GM23338 (cell line): ENCODE results near the gene ENTPD7. TPM values are rescaled to one million over a fixed set of nuclear protein-coding genes. Genes with fewer than 3 reads are reported as not detected.

Source experiments
- ATAC-seq: fragments of 200-7000 bp; cut with Tn5 transposase; 3 replicates; pipeline ENCODE4 v1.9.1; 2020
- DNase-seq: peaks from one replicate; pipeline ENCODE4 v3.0.0-alpha.2; 2015; ENCODE audit warnings: low spot score
- H2AFZ ChIP-seq: fragments of 200-600 bp; sonication (generic); 2 replicates; pipeline ENCODE4 v1.8.0; 2016; ENCODE audit warnings: antibody characterized with exemption, mild to moderate bottlenecking, moderate library complexity
- H3F3A ChIP-seq: fragments of 200-600 bp; sonication (generic); replicated peaks from 2 replicates; pipeline ENCODE4 v1.8.0; 2017; ENCODE audit warnings: antibody characterized with exemption, mixed run types, low read depth
- H3K27ac ChIP-seq: fragments of 200-600 bp; sonication (generic); 2 replicates; pipeline ENCODE4 v1.6.1; 2016; ENCODE audit warnings: low read depth
- H3K27me3 ChIP-seq: fragments of 200-600 bp; sonication (generic); 2 replicates; pipeline ENCODE4 v1.8.0; 2016; ENCODE audit warnings: mild to moderate bottlenecking, mixed run types, moderate library complexity; ENCODE audit not compliant: insufficient read depth
- H3K36me3 ChIP-seq: fragments of 200-600 bp; sonication (generic); 2 replicates; pipeline ENCODE4 v1.8.0; 2016; ENCODE audit warnings: mild to moderate bottlenecking; ENCODE audit not compliant: insufficient read depth
- H3K4me1 ChIP-seq: fragments of 200-600 bp; sonication (generic); 2 replicates; pipeline ENCODE4 v1.8.0; 2016; ENCODE audit warnings: mild to moderate bottlenecking, moderate library complexity; ENCODE audit not compliant: insufficient read depth
- H3K4me2 ChIP-seq: fragments of 200-600 bp; sonication (generic); 2 replicates; pipeline ENCODE4 v1.7.1; 2017; ENCODE audit warnings: mixed run types
- H3K4me3 ChIP-seq: fragments of 200-600 bp; sonication (generic); 2 replicates; pipeline ENCODE4 v1.6.1; 2016; ENCODE audit warnings: mixed run types
- H3K79me2 ChIP-seq: fragments of 200-600 bp; sonication (generic); replicated peaks from 2 replicates; pipeline ENCODE4 v1.8.0; 2017; ENCODE audit warnings: mild to moderate bottlenecking; ENCODE audit not compliant: insufficient read depth
- H3K9me2 ChIP-seq: fragments of 200-600 bp; sonication (generic); 2 replicates; pipeline ENCODE4 v1.8.0; 2017; ENCODE audit not compliant: insufficient read depth
- H4K20me1 ChIP-seq: fragments of 200-600 bp; sonication (generic); replicated peaks from 2 replicates; pipeline ENCODE4 v1.8.0; 2017; ENCODE audit warnings: mild to moderate bottlenecking; ENCODE audit not compliant: insufficient read depth
- H3K27ac Mint-ChIP-seq: 2 replicates; pipeline ENCODE4 v1.8.0; 2020; ENCODE audit warnings: inconsistent platforms, mild to moderate bottlenecking, moderate library complexity, mixed read lengths
- H3K27me3 Mint-ChIP-seq: 3 replicates; pipeline ENCODE4 v1.8.0; 2022; ENCODE audit warnings: low read depth, mild to moderate bottlenecking, moderate library complexity, mixed read lengths, inconsistent platforms; ENCODE audit not compliant: insufficient read depth, poor library complexity
- H3K36me3 Mint-ChIP-seq: 3 replicates; pipeline ENCODE4 v1.8.0; 2021; ENCODE audit warnings: low read depth, mild to moderate bottlenecking, inconsistent platforms, moderate library complexity, mixed read lengths
- H3K4me1 Mint-ChIP-seq: 3 replicates; pipeline ENCODE4 v1.8.0; 2020; ENCODE audit warnings: mild to moderate bottlenecking, inconsistent platforms, mixed read lengths
- H3K4me3 Mint-ChIP-seq: 3 replicates; pipeline ENCODE4 v1.8.0; 2021; ENCODE audit warnings: moderate library complexity, mild to moderate bottlenecking, inconsistent platforms, mixed read lengths
- H3K9me3 Mint-ChIP-seq: 3 replicates; pipeline ENCODE4 v1.8.0; 2020; ENCODE audit warnings: moderate library complexity, mild to moderate bottlenecking, inconsistent platforms, mixed read lengths
- CTCF ChIP-seq, 2 experiments: fragments of 200-600 bp in 1 of 2; sonication (generic) in 1 of 2; conservative IDR thresholded peaks; 2 replicates each; pipeline versions ENCODE4 v1.5.1 to v1.6.1; 2016 to 2017; ENCODE audit warnings: antibody characterized with exemption in 2 of 2, low read depth in 2 of 2, mild to moderate bottlenecking in 2 of 2, moderate library complexity in 1 of 2
- POLR2AphosphoS5 ChIP-seq: IDR thresholded peaks from 2 replicates; pipeline ENCODE4 v1.6.1; 2016; ENCODE audit warnings: antibody characterized with exemption, low read depth
- REST ChIP-seq: IDR thresholded peaks from one replicate; pipeline ENCODE4 v1.6.1; 2018; ENCODE audit warnings: antibody characterized with exemption; ENCODE audit not compliant: unreplicated experiment
- polyA plus RNA-seq: library from polyadenylated mRNA; unstranded; fragments of >200 nt; fragmentation: Nextera tagmentation; extraction: Ambion mirVana; gene quantifications from 2 replicates; pipeline ENCODE4 v1.2.1, GENCODE V29; 2016
- total RNA-seq: library from RNA; depleted of rRNA; stranded (reverse); fragments of >200 nt; shearing (Covaris generic); gene quantifications from 2 replicates; pipeline ENCODE4 v1.2.3, GENCODE V29; 2014
- TF ChIP-seq, protein P1 (sequence below): fragments of 250-450 bp; sonication (Bioruptor Pico); IDR thresholded peaks from 2 replicates; pipeline ENCODE4 v1.5.0; 2020; ENCODE audit warnings: mild to moderate bottlenecking, moderate library complexity

ENTPD7 gene
- total and polyA plus RNA-seq, 2 experiments from 2014 or later = 1.7 to 12.6 TPM

DNA sequence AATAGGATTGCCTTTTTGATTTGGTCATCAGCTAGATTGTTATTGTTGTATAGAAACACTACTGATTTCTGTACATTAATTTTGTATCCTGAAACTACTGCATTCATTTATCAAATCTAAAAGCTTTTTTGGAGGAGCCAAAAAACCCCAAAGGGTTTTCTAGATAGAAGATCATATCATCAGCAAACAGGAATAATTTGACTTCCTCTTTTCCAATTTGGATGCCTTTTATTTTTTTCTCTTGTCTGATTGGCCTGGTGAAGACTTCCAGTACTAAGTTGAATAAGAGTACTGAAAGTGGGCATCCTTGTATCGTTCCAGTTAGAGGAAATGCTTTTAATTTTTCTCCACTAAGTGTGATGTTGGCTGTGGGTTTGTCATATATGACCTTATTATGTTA lies 10.6 kb upstream of the ENTPD7 start (continued):
- TF ChIP-seq, protein P1, sequence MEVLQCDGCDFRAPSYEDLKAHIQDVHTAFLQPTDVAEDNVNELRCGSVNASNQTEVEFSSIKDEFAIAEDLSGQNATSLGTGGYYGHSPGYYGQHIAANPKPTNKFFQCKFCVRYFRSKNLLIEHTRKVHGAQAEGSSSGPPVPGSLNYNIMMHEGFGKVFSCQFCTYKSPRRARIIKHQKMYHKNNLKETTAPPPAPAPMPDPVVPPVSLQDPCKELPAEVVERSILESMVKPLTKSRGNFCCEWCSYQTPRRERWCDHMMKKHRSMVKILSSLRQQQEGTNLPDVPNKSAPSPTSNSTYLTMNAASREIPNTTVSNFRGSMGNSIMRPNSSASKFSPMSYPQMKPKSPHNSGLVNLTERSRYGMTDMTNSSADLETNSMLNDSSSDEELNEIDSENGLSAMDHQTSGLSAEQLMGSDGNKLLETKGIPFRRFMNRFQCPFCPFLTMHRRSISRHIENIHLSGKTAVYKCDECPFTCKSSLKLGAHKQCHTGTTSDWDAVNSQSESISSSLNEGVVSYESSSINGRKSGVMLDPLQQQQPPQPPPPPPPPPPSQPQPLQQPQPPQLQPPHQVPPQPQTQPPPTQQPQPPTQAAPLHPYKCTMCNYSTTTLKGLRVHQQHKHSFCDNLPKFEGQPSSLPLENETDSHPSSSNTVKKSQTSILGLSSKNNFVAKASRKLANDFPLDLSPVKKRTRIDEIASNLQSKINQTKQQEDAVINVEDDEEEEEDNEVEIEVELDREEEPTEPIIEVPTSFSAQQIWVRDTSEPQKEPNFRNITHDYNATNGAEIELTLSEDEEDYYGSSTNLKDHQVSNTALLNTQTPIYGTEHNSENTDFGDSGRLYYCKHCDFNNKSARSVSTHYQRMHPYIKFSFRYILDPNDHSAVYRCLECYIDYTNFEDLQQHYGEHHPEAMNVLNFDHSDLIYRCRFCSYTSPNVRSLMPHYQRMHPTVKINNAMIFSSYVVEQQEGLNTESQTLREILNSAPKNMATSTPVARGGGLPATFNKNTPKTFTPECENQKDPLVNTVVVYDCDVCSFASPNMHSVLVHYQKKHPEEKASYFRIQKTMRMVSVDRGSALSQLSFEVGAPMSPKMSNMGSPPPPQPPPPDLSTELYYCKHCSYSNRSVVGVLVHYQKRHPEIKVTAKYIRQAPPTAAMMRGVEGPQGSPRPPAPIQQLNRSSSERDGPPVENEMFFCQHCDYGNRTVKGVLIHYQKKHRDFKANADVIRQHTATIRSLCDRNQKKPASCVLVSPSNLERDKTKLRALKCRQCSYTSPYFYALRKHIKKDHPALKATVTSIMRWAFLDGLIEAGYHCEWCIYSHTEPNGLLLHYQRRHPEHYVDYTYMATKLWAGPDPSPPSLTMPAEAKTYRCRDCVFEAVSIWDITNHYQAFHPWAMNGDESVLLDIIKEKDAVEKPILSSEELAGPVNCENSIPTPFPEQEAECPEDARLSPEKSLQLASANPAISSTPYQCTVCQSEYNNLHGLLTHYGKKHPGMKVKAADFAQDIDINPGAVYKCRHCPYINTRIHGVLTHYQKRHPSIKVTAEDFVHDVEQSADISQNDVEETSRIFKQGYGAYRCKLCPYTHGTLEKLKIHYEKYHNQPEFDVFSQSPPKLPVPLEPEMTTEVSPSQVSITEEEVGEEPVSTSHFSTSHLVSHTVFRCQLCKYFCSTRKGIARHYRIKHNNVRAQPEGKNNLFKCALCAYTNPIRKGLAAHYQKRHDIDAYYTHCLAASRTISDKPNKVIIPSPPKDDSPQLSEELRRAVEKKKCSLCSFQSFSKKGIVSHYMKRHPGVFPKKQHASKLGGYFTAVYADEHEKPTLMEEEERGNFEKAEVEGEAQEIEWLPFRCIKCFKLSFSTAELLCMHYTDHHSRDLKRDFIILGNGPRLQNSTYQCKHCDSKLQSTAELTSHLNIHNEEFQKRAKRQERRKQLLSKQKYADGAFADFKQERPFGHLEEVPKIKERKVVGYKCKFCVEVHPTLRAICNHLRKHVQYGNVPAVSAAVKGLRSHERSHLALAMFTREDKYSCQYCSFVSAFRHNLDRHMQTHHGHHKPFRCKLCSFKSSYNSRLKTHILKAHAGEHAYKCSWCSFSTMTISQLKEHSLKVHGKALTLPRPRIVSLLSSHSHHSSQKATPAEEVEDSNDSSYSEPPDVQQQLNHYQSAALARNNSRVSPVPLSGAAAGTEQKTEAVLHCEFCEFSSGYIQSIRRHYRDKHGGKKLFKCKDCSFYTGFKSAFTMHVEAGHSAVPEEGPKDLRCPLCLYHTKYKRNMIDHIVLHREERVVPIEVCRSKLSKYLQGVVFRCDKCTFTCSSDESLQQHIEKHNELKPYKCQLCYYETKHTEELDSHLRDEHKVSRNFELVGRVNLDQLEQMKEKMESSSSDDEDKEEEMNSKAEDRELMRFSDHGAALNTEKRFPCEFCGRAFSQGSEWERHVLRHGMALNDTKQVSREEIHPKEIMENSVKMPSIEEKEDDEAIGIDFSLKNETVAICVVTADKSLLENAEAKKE (CRISPR knock-in tag) = no peak
- TF ChIP-seq POLR2AphosphoS5 = no peak

- H2AFZ ChIP-seq = no peak overlapping the region
- no peak for ATAC-seq
- no peaks in the 10 kb centered on the region for H3F3A ChIP-seq
- Mint-ChIP-seq H3K36me3 (no peaks in the 10 kb centered on the region), H3K27me3 (peaks cover 13% of the 10 kb centered on the region), H3K4me3 (no peak overlapping the region), H3K4me1 (no peaks in the 10 kb centered on the region), H3K27ac (no peak overlapping the region), H3K9me3 (peaks cover 5% of the 10 kb centered on the region; the same call in 1 of the 3 replicates)
- no peaks in the 10 kb centered on the region for H4K20me1 ChIP-seq
- H3K4me2 ChIP-seq = no peak overlapping the region
- H3K27me3 ChIP-seq = peaks cover 8% of the 10 kb centered on the region; the same call in 1 of the 2 replicates
- no peaks in the 10 kb centered on the region for H3K9me2 ChIP-seq
- no peaks in the 10 kb centered on the region for H3K4me1 ChIP-seq
- no peaks in the 10 kb centered on the region for H3K79me2 ChIP-seq
- H3K4me3 ChIP-seq = no peak overlapping the region
- DNase-seq = no peak
- H3K27ac ChIP-seq = no peak overlapping the region
- no peaks in the 10 kb centered on the region for H3K36me3 ChIP-seq
- TF ChIP-seq REST (no peak), CTCF (conservative IDR thresholded peaks at IDR 0.05; ENCODE audit: low read depth in 2 of 2) (no peak)
These were observed 6.4 kb upstream of the ENTPD7 start for GRCh38 chr10:99652800-99653390.
